NCI-H524 (cell line): Measurements from ENCODE around the gene SCGB2A2.

ENCODE experiments used
- DNase-seq, 2 experiments: peaks; one replicate each; lab custom pipeline; 2025; lab: John Stamatoyannopoulos, UW

SCGB2A2 gene

GRCh38 chr11:62306227-62306626 is 36.3 kb downstream of the SCGB2A2 start:
- DNase-seq = no peak

GRCh38 chr11:62307950-62308349 is 38.0 kb downstream of the SCGB2A2 start:
- DNase-seq = no peak

GRCh38 chr11:62309991-62310390 is 40.0 kb downstream of the SCGB2A2 start:
- no peak for DNase-seq

- DNase-seq = no peak
Measured at GRCh38 chr11:62315431-62315830, 45.5 kb downstream of the SCGB2A2 start.

GRCh38 chr11:62322524-62322923 is 52.6 kb downstream of the SCGB2A2 start:
- DNase-seq = no peak
